ENCODE measurements around the gene PCNX2.

GRCh38 chr1:233277637-233278606 is 17.6 kb downstream of the PCNX2 start:
- no peak for TF ChIP-seq CTCF (IDR thresholded peaks at IDR 0.05)
- no peak for TF ChIP-seq POLR2A (IDR thresholded peaks at IDR 0.05)

All from body of pancreas (tissue), 4 donors.